Gastroesophageal sphincter (tissue), 4 donors: ENCODE data around the gene UAP1L1. TPM values are rescaled to one million over a fixed set of nuclear protein-coding genes. Genes with fewer than 3 reads are reported as not detected.

Source experiments
- ATAC-seq: fragments of 150-250 bp; one replicate; pipeline ENCODE4 v1.9.1; 2016; ENCODE audit warnings: mild to moderate bottlenecking, moderate library complexity
- H3K27ac ChIP-seq, 4 donors: fragments of 200-600 bp; sonication (generic) in 3 of 4; 1 replicate in 3 of 4; 2 replicates in 1 of 4; pipeline ENCODE4 v1.5.1; 2016 to 2019
- H3K27me3 ChIP-seq: fragments of 200-600 bp; sonication (generic); one replicate; pipeline ENCODE4 v1.5.1; 2019
- H3K36me3 ChIP-seq, 2 donors: fragments of 200-600 bp; sonication (generic); one replicate each; pipeline ENCODE4 v1.5.1; 2019; ENCODE audit warnings: control low read depth in 1 of 2
- H3K4me1 ChIP-seq, 3 donors: fragments of 200-600 bp; sonication (generic); 1 replicate in 2 of 3; 2 replicates in 1 of 3; pipeline ENCODE4 v1.5.1; 2016 to 2019; ENCODE audit warnings: control low read depth in 2 of 3
- H3K4me3 ChIP-seq, 2 donors: fragments of 200-600 bp; sonication (generic); one replicate each; pipeline ENCODE4 v1.5.1; 2019; ENCODE audit warnings: mild to moderate bottlenecking in 1 of 2, moderate library complexity in 1 of 2
- H3K9me3 ChIP-seq, 3 donors: fragments of 200-600 bp; sonication (generic); one replicate each; pipeline ENCODE4 v1.5.1; 2017 to 2019; ENCODE audit warnings: control low read depth in 2 of 3
- CTCF ChIP-seq, 4 experiments: fragments of 200-600 bp in 2 of 4; fragments of 450-650 bp in 2 of 4; sonication (generic) in 1 of 4; IDR thresholded peaks; one replicate each; pipeline ENCODE4 v1.5.1; 2017 to 2019; ENCODE audit warnings: antibody characterized with exemption in 4 of 4, mild to moderate bottlenecking in 2 of 4, moderate library complexity in 2 of 4
- EP300 ChIP-seq: sonication (generic); formaldehyde crosslinking; IDR thresholded peaks from one replicate; pipeline ENCODE4 v1.6.1; 2017; ENCODE audit warnings: antibody characterized with exemption, mild to moderate bottlenecking
- POLR2A ChIP-seq, 2 donors: fragments of 450-650 bp; IDR thresholded peaks; one replicate each; pipeline ENCODE4 v1.6.1; 2017; ENCODE audit warnings: antibody characterized with exemption in 2 of 2, mild to moderate bottlenecking in 2 of 2, moderate library complexity in 1 of 2
- POLR2AphosphoS5 ChIP-seq: sonication (generic); formaldehyde crosslinking; IDR thresholded peaks from one replicate; pipeline ENCODE4 v1.6.1; 2017; ENCODE audit warnings: antibody characterized with exemption
- WGBS, 2 donors: methylation state at CpG; one replicate each; pipeline ENCODE4 v1.1.5; 2018; ENCODE audit warnings: low coverage in 1 of 2; 5-methylcytosine and 5-hydroxymethylcytosine counted together
- total RNA-seq, 4 donors: library from RNA; depleted of rRNA; stranded (reverse); fragments of >200 nt; gene quantifications; one replicate each; pipeline ENCODE4 v1.1.0, GENCODE V29; 2016

The UAP1L1 gene
- total RNA-seq, 4 donors from 2014 or later, result 4.2 to 7.3 (median 6.0) TPM

- TF ChIP-seq CTCF (IDR thresholded peaks at IDR 0.05) (no peak), POLR2A (IDR thresholded peaks at IDR 0.05) (no peak), POLR2AphosphoS5 (no peak), EP300 (no peak)
- Histone ChIP-seq H3K27ac (no peak overlapping the region), H3K27me3 (no peaks in the 10 kb centered on the region), H3K4me1 (peaks cover 0 to 10% (median 5%) of the 10 kb centered on the region in 3 donors), H3K9me3 (no peaks in the 10 kb centered on the region), H3K36me3 (peaks cover 0 to 97% of the 10 kb centered on the region in 2 donors), H3K4me3 (no peak overlapping the region)
- no peak for ATAC-seq
- WGBS, 2 donors, result 100% methylated on average over 1 of the region's 29 CpGs; no CpG with 5 or more reads in 1 of the 2 donors
Observed at GRCh38 chr9:137108608-137109249, 31.4 kb downstream of the UAP1L1 start.

- H3K4me3 ChIP-seq, result no peak overlapping the region
- peaks cover 0 to 89% of the 10 kb centered on the region in 2 donors for H3K36me3 ChIP-seq
- H3K4me1 ChIP-seq, result peaks cover 0 to 12% (median 6%) of the 10 kb centered on the region in 3 donors
- H3K27ac ChIP-seq, result no peak overlapping the region
- no peak for ATAC-seq
- no peaks in the 10 kb centered on the region for H3K27me3 ChIP-seq
- no peak for TF ChIP-seq CTCF (IDR thresholded peaks at IDR 0.05)
- TF ChIP-seq EP300, result no peak
- no peak for TF ChIP-seq POLR2A (IDR thresholded peaks at IDR 0.05)
- TF ChIP-seq POLR2AphosphoS5, result no peak
- 48 to 81% methylated on average over 5 of the region's 34 CpGs for WGBS, 2 donors
- no peaks in the 10 kb centered on the region for H3K9me3 ChIP-seq
Observed at GRCh38 chr9:137109250-137110146, 32.2 kb downstream of the UAP1L1 start.

GRCh38 chr9:137110147-137110910 lies 33.0 kb downstream of the UAP1L1 start:
- no peak for ATAC-seq
- Histone ChIP-seq H3K27me3 (no peaks in the 10 kb centered on the region), H3K4me1 (peaks cover 0 to 20% (median 11%) of the 10 kb centered on the region in 3 donors), H3K36me3 (peaks cover 0 to 81% of the 10 kb centered on the region in 2 donors), H3K9me3 (no peaks in the 10 kb centered on the region), H3K27ac (no peak overlapping the region), H3K4me3 (no peak overlapping the region)
- WGBS, 2 donors, result no CpG with 5 or more reads among the region's 38 CpGs
- TF ChIP-seq POLR2A (IDR thresholded peaks at IDR 0.05) (no peak), EP300 (no peak), POLR2AphosphoS5 (no peak), CTCF (IDR thresholded peaks at IDR 0.05) (no peak)

GRCh38 chr9:137110911-137111787 lies 33.8 kb downstream of the UAP1L1 start:
- H3K4me3 ChIP-seq, result no peak overlapping the region
- no peaks in the 10 kb centered on the region for H3K9me3 ChIP-seq
- peaks cover 0 to 21% (median 11%) of the 10 kb centered on the region in 3 donors for H3K4me1 ChIP-seq
- H3K36me3 ChIP-seq, result peaks cover 0 to 72% of the 10 kb centered on the region in 2 donors
- WGBS, 2 donors, result 72 to 82% methylated on average over 13 to 14 of the region's 28 CpGs
- TF ChIP-seq EP300 (no peak), POLR2A (IDR thresholded peaks at IDR 0.05) (no peak), POLR2AphosphoS5 (no peak), CTCF (IDR thresholded peaks at IDR 0.05) (no peak)
- no peak overlapping the region for H3K27ac ChIP-seq
- no peak for ATAC-seq
- no peaks in the 10 kb centered on the region for H3K27me3 ChIP-seq
